VCaP (cell line): ENCODE data around the gene ZNF574.

Experiments
- H3K27ac ChIP-seq: fragments of 450-650 bp; 2 replicates; pipeline ENCODE4 v1.5.1; 2017
- CTCF ChIP-seq: fragments of 450-650 bp; conservative IDR thresholded peaks from 2 replicates; pipeline ENCODE4 v1.5.1; 2017; ENCODE audit warnings: mild to moderate bottlenecking, moderate library complexity

The ZNF574 gene

GRCh38 chr19:42123765-42124164 is 47.8 kb downstream of the ZNF574 start:
- no peak for TF ChIP-seq CTCF
- H3K27ac ChIP-seq: no peak overlapping the region

GRCh38 chr19:42124386-42124901 is 48.5 kb downstream of the ZNF574 start:
- TF ChIP-seq CTCF: no peak
- no peak overlapping the region for H3K27ac ChIP-seq

GRCh38 chr19:42125536-42125935 is 49.6 kb downstream of the ZNF574 start:
- no peak for TF ChIP-seq CTCF
- H3K27ac ChIP-seq: no peak overlapping the region

DNA sequence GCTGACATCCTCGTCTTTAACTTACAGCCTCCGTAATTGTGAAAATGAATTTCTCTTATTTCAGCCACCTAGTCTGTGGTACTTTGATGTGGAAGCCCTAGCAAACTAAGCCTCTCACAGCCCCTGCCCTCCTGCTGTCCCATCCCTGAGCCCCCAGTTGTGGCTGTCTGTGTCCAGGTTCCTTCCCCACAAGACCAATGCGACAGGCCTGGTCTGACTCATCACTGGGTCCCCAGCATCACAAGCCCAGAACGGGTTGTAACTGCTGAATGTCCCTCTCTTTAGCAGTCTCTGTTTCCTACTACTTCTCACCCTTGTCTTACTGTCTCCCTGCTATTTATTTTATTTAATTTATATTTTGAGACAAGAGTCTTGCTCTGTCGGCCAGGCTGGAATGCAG is 50.6 kb downstream of the ZNF574 start:
- no peak for TF ChIP-seq CTCF
- no peak overlapping the region for H3K27ac ChIP-seq

DNA sequence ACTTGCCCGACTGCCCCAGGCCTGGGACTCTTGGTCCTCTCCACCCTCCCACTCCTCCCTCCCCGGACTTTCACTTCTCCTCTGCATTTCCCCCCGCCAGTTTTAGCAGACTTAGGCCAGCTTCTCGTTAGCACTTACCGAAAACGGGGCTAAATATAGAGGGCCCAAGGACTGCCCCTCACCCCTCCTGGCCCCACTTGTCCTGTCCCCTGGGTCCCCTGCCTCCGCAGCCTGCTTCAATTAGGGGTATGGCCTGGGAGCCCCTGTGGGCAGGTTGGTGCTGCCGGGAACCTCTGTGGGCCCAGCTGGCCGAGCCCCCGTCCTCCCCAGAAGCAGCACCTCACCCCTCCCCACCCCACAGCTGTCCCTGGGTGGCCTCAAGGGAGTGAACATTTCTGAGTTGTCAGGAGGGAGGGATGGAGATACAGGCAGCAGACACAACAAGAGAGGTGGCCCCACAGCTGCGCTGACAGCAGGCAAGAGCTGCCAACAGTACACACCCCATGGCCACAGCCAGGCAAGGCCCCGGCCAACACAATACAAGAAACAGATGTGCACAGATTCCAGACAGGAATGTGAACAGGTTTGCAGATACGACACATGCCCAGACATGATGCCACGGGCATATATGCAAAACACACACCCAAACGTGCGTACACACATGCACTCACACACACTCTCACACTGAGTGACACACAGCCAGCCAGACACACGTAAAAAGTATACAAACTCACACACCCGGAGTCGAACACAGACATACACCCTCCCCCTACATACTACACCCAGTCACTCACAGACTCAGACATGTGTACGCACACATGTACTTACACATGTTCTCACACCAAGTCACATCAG is 53.7 kb downstream of the ZNF574 start:
- H3K27ac ChIP-seq: no peak overlapping the region
- no peak for TF ChIP-seq CTCF

- no peak overlapping the region for H3K27ac ChIP-seq
- TF ChIP-seq CTCF: no peak
Observed at GRCh38 chr19:42130254-42130573, 54.2 kb downstream of the ZNF574 start.
